ENCODE results near the gene TXNDC2.
A peak's percentile ranks its signal among the peaks of the same experiment; 100 is the strongest.
"Not testable (repeated sequence)": the region's sequence is repeated elsewhere in the genome, so short reads cannot be mapped to it uniquely, and the experiment has no call there.

The TXNDC2 gene

DNA sequence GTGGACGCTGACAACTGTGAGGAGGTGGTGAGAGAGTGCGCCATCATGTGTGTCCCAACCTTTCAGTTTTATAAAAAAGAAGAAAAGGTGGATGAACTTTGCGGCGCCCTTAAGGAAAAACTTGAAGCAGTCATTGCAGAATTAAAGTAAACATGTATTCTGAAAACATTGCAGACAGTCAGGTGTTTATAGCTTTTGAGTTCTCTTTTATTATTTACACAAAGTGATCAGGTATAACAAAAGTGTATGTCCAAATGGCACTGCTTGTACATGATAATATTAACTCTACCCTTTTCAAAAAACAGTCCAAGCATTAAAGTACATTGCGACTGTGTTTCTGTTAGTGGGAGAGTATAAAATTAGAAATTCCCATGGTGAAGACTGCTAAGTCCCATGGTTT lies 2.2 kb downstream of the TXNDC2 start:
- no peak for DNase-seq

DNA sequence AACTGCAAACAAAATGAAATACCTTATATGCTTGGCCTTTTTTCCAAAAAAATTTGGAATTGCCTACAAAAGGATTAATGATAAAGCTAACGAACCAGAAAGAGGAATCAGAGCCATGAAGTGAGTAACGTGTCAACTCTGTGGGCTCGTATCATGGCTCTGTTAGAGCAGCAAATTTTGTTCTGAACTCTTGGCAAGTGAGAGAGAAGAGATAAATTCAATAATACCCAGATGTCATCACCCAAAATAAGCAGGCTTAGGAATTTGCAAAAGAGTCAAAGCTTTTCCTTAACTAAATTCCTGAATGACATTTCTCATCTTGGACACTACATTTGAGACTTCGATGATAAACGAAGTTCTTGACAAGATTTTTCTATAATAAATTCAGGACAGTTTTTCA lies 4.4 kb downstream of the TXNDC2 start:
- no peak for DNase-seq

DNA sequence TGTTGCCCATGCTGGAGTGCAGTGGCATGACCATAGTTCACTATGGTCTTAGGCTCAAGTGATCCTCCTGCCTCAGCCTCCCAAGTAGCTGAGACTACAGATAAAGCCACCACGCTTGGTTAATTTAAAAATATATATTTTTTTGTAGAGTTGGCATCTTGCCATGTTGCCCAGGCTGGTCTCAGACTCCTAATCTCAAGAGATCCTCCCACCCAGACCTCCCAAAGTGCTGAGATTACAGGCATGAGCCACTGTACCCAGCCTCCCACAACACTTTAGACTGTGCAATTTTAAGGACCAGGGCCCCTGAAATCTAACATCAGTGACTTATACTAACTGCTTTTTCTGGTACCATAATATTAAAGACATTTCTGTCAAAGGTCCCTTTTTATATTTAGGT lies 5.2 kb downstream of the TXNDC2 start:
- no peak for DNase-seq

DNA sequence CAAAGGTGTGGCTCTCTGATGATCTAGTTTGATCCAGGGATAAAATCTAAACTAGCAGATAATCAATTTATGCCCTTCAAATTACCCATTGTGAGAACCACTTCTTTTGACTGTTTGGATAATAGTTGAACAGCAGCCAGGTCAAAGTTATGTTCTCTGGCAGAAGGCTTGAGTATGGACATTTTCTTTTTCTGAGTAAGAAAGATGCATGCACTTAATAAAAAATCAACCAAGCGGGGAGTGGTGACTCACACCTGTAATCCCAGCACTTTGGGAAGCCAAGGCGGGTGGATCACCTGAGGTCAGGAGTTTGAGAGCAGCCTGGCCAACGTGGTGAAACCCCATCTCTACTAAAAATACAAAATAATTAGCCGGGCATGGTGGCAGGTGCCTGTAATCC lies 5.7 kb downstream of the TXNDC2 start:
- DNase-seq: not testable (repeated sequence)

DNA sequence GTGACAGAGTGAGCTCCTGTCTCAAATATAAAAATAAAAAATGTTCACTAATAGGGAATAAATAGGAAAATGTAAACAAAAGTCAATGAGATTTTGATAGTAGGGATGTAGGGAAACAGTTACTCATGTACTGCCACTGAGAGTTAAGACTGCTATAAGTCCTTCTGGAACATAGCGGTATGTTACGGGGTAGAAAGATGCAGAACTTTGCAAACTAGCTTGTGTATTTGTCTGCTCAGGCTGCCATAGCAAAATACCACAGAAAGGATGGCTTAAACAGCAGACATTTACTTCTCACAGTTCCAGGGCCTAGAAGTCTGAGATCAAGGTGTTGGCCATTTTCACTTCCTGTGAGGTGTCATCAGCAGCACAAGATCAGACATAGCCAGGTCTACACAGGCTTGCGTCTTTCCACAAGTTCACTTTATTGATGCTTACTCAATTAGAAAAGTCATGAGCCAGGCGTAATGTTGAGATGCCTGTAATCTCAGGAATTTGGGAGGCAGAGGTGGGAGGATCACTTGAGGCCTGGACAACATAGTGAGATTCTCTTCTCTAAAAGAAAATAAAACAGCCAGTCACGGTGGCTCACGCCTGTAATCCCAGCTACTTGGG lies 8.8 kb downstream of the TXNDC2 start:
- no peak for DNase-seq

DNA sequence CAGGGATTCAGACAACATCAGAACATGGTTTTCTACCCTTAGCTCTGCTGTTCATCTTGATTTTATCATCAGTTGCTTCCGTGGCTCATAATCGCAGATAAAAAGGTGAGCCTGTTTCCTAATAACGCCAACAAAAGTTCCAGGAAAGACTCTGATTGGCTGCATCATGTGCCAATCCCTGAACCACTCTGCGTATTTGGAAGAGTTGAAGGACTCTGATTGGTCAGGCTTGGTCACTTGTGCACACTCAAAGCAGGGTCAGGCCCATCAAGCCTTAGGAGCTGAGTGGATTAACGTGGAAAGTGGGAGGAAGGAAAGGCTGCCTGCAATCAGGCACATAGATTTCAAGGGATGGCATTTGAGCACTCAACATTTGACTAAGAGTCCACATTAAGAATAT lies 11.4 kb downstream of the TXNDC2 start:
- no peak for DNase-seq

DNA sequence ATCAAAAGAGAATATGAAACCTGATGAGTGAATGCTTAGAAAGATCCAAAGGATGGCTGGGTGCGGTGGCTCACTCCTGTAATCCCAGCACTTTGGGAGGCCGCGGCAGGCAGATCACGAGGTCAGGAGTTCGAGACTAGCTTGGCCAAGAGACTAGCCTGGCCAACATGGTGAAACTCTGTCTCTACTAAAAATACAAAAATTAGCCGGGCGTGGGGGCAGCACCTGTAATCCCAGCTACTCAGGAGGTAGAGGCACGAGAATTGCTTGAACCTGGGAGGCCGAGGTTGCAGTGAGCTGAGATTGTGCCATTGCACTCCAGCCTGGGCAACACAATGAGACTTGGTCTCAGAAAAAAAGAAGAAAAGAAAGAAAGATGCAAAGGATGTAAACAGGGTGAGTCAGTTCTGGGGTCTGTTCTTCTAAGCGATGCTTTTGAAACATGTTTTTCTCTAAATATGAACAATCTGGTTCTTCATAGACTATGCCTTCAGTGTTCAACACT lies 12.1 kb downstream of the TXNDC2 start:
- not testable (repeated sequence) for DNase-seq

DNA sequence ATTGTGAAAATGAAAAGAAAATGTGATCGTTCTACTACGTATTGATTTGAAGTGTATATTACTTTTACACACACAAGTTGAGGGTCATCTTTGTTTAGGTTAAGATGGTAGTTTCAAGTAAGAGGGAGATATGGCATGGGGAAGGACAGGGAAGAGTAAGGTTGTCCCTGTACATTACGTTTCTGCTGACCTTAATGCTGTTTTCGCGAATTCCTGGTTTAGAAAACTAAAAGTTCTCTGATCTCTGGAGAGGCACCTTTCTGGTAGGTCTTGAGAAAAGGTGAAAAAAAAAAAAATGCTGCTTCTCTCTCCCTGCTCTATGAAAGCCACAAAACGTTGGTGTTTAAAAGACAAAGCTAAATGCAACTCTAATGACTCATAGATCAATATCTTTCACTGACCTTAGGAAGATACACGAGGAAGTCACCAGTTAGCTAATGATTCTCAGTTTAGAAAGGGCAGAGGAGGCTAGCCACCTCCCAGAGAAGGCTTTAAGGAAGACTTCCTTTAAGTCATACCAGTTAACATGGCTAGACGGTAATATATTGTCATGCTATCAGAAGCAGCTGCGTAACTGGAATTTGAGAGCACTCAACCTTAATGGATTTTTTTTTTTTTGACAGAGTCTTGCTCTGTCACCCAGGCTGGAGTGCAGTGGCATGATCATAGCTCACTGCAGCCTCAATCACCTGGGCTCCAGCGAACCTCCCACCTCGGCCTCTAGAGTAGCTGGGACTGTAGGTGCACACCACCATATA lies 13.2 kb downstream of the TXNDC2 start:
- DNase-seq: no peak

DNA sequence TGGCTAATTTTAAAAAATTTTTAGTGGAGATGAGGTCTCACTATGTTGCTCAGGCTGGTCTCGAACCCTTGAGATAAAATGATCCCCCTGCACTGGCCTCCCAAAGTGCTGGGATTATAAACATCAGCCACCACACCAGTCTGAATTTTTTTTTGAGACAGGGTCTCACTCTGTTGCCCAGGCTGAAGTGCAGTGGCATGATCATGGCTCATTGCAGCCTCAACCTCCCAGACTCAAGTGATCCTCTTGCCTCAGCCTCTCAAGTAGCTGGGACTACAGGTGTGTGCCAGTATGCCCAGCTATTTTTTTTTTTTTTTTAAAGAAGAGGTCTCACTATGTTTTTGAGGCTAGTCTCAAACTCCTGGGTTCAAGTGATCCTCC lies 13.8 kb downstream of the TXNDC2 start:
- not testable (repeated sequence) for DNase-seq

DNA sequence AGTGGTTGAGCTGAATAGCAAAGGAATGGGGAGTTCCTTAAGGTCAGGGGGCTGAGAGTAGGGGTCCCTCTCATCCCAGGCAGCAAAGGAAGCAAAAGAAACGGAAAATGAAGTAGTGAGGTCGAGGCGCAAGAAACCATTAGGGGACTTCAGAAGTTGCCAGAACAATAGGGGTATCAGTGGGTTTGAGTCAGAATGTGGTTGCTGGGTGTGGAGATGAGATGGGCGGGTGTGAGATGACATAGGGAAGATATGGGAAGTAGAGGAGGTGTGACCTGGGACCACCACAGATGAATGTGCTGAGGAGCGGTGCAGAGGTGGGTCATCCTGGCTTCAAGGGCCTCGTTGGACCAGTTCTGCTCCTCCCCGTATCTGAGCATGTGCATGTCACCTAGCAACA lies 14.9 kb downstream of the TXNDC2 start:
- DNase-seq: no peak

DNA sequence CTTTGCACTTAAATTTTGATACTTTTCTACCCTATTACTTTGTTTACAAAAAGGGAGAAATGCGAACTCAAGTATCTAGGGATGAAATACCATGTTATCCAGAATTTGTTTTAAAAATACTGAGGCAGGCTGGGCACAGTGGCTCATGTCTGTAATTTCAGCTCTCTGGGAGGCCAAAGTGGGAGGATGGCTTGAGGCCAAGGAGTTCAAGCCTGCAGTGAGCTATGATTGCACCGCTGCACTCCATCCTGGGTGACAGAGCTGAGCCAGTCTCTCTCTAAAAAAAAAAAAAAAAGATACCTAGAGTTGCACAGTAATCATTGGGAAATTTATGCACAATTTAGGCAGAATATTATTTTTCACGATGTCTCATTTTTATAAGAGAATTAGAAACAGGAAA lies 15.6 kb downstream of the TXNDC2 start:
- DNase-seq: no peak

DNA sequence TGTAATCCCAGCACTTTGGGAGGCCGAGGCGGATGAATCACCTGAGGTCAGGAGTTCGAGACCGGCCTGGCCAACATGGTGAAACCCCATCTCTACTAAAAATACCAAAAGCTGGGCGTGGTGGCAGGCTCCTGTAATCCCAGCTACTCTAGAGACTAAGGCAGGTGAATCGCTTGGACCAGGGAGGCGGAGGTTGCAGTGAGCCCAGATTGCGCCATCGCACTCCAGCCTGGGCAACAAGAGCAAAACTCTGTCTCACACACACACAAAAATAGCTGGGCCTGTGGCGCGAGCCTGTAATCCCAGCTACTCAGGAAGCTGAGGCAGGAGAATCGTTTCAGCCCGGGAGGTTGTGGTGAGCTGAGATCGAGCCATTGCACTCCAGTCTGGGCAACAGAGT lies 16.5 kb downstream of the TXNDC2 start:
- DNase-seq: not testable (repeated sequence)

DNA sequence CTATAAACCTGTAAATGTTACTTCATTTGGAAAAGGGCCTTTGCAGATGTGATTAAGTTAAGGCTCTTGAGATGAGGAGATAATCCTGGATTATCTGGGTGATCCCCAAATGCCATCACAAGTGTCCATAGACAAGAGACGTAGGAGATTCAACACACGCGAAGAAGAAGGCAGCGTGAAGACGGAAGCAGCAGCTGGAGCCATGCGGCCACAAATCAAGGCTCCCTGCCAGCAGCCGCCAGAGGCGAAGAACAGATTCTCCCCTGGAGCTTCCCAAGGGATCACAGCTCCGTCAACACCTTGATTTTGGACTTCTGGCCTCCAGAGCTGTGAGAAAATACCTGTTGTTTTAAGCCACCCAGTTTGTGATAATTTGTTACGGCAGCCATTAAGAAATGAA lies 17.1 kb downstream of the TXNDC2 start:
- no peak for DNase-seq

DNA sequence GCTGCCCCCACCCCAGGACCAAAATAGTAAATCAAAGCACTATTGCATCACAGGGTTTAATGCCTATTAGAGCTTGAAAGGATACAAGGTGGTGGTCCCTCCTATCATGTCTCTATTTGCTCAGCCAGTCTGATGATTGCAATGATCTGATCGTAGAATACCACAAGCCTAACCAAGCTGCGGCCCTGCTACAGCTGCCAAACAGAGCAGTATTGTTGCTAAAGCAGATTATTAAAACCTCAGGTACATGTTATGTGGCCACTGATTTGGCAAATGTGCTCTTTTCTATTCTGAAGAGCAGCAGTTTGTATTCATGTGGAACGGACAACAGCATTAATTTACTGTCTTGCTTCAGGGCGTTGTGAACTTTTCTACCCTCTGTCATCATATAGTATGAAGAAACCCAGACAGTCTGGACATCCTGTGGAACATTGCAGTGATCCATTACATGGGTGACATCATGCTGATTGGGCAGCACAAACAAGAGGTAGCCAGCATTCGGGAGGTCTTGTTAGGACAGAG lies 19.7 kb downstream of the TXNDC2 start:
- no peak for DNase-seq

DNA sequence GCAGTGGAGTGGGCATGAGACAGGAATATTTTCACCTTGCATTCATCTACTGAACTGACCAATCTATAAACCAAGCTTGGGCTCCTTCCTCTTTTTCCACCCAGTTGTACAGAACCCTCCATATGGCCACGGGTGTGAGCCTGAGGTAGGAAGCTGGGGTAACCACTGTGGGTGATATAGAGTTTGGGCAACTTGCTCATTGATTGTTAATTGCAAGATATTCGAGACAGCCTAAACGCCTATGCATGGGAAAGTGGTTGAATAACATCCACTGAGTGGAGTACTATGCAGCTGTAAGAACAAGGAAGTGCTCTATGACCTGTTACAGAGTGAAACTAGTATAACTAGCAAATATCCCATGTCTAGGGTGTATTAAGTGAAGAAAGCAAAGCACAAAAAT lies 20.7 kb downstream of the TXNDC2 start:
- no peak for DNase-seq

DNA sequence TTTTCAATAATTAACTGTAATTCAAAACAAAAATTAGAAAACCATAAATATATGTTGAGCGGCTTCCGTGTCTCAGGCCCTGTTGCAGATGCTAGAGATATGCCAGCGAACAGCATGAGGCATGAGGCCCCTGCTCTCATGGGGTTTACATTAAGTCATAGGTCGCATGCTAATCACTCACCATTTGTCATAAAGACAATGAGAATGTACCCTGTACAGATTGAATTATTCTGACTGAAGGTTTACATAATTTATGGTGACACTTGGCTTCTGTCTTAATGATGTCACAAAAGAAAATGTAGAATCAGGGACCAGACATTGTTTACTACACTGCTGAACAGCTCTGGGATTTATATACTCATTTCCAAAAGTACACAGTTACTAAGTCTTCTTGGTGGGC lies 22.1 kb downstream of the TXNDC2 start:
- no peak for DNase-seq

DNA sequence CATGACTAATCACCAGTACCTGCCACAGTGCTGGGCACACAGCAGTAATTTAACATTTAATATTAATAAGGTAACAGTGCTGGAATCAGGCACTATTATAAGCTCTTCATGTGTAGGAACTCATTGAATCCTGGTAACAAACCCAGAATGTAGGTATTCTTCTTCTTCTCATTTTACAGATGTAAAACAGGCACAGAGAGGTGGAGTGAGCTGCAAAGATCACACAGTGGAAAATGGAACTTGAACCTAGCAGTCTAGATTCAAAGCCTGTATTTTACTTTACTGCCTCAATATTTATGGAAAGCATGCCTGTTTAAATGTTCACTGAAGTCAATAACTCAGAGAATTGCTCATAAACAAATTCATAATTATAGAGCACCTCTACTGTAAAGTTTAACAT lies 24.3 kb downstream of the TXNDC2 start:
- DNase-seq: no peak

DNA sequence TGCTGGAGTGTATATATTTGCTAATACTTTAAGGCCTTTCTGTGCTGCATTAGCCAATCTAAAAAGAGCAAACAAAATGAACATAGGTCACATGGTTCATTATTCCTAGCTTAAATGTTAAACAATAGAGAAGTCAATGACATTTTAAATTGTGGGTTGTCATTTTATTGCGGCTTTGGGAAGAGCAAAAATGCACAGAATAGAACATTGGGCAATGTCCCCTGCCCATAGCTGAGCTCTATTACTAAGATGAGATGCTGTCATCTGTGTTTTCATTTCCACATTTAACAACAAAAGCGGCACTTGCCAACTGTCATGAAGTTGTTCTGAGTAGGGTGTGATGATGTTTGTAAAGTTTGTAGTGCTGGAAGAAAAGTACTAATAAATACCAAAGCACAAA lies 24.9 kb downstream of the TXNDC2 start:
- no peak for DNase-seq

DNA sequence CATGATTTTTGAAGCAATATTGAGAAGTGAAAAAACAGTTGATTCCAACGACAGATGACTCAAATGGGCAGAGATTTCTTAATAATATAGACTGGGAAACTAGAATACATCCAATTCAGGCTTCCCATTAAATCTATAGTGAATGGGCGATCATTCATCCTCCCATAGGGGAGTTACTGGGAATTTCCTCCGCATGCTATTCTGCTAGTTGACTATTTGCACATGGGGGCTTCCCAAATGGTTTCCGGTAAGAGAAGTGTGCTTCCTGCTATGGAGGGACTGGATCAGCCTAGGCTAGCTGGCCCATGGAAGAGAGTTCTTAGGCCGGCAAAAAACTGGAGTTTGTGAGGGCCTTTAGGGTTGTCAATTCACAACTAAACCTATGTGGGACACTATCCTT lies 25.5 kb downstream of the TXNDC2 start:
- no peak for DNase-seq

DNA sequence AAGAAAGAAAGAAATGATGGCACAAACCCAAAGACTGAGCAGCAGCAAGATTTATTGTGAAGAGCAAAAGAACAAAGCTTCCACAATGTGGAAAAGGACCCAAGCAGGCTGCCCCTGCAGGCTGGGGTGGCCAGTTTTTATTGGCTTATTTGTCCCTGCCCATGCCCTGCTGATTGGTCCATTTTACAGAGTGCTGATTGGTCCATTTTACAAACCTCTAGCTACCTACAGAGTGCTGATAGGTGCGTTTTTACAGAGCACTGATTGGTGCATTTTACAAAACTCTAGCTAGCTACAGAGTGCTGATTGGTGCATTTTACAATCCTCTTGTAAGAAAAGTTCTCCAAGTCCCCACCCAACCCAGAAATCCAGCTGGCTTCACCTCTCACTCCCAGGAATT lies 26.5 kb downstream of the TXNDC2 start:
- not testable (repeated sequence) for DNase-seq

DNA sequence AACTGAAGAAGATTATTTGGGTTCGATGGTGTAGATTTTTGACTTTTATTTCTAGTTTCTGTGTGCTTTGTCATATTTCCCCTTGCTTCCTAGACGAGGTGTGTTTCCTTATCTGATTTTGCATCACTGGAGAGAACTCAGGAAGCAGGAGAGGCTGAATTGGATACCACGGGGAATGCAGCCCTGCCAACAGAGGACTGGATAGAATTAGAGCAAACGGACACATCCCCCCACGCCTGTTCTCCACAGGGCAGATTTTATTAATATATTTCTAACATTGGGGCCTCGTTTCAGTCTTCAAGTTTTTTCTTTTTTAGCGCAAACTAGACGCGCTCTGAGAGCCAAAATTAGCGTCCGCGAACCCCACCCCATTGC lies 27.4 kb downstream of the TXNDC2 start:
- DNase-seq: no peak

DNA sequence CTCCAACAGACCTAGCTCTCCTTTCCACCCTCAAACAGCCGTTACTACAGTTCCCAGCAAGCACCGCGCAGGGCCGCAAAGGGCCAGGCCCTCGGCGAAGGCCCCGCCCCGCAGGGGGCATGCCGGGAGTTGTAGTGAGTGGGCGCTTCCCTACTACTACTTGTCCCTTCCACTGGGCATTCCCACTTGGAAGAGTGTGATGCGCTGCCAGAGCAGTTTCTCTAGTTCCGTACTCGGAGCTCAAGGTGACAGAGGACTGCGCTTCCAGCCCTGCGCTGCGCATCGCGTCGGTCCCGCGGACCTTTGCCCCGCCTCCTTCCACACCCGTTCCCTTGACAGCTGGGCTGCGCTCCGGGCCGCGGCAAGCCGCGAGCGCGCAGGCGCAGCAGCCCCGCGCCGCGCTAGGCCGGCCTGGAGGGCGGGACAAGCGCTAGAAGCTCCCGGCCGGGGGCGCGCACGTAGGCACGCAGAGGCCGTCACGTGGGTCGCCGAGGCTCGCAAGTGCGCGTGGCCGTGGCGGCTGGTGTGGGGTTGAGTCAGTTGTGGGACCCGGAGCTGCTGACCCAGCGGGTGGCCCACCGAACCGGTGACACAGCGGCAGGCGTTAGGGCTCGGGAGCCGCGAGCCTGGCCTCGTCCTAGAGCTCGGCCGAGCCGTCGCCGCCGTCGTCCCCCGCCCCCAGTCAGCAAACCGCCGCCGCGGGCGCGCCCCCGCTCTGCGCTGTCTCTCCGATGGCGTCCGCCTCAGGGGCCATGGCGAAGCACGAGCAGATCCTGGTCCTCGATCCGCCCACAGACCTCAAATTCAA lies 28.0 kb downstream of the TXNDC2 start, which contains the start of gene VAPA:
VAPA (plus strand) TSS at position 491 of the 808 bp plus-strand sequence; CDS start at position 732, 241 bp downstream.
- DNase-seq: peak; percentile 79

DNA sequence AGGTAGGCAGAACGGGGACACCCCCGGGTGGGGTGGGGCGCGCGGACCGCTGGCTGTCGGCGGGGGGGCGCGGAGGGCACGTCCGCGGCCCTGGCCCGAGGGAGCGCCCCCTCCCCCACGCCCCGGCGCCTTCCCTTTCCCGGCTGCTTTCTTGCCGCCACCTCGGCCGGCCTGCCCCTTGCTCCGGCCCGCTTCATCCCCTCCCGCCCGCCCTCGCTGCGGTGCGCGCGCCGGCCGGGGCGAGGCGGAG lies 28.5 kb downstream of the TXNDC2 start:
- peak; percentile 14 for DNase-seq

All from NCI-H1105 treated with DMSO at 0.1 percent for 48 hours (cell line).